Gastrocnemius medialis (tissue), 4 donors: ENCODE measurements around the gene ERCC2.
"Not testable (repeated sequence)": the region's sequence is repeated elsewhere in the genome, so short reads cannot be mapped to it uniquely, and the experiment has no call there.

Experiments used
- POLR2A ChIP-seq, 2 donors: fragments of 450-650 bp; IDR thresholded peaks; one replicate each; pipeline ENCODE4 v1.6.1; 2017; ENCODE audit warnings: antibody characterized with exemption in 2 of 2, mild to moderate bottlenecking in 2 of 2, moderate library complexity in 2 of 2
- TF ChIP-seq, protein P1 (sequence below), 5 experiments: fragments of 450-650 bp in 3 of 5; fragments of 200-600 bp in 2 of 5; sonication (generic) in 2 of 5; IDR thresholded peaks in 4 of 5; conservative IDR thresholded peaks in 1 of 5; 1 replicate in 4 of 5; 2 replicates in 1 of 5; pipeline ENCODE4 v1.5.1; 2016 to 2019; ENCODE audit warnings: antibody characterized with exemption in 5 of 5, mild to moderate bottlenecking in 3 of 5, moderate library complexity in 3 of 5

DNA sequence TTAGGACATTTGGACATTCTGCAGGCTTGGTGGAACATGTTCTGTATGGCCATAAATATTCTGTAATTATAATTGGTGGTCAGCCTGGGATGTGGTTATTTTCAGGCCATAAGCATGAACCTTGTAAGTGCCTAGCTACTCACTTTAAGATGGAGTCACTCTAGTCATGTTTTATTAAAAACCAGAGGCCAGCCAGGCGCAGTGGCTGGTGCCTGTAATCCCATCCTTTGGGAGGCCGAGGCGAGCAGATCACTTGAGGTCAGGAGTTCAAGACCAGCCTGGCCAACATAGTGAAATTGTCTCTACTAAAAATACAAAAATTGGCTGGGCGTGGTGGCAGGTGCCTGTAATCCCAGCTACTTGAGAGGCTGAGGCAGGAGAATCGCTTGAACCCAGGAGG lies 37.2 kb upstream of the ERCC2 start:
- TF ChIP-seq, protein P1, sequence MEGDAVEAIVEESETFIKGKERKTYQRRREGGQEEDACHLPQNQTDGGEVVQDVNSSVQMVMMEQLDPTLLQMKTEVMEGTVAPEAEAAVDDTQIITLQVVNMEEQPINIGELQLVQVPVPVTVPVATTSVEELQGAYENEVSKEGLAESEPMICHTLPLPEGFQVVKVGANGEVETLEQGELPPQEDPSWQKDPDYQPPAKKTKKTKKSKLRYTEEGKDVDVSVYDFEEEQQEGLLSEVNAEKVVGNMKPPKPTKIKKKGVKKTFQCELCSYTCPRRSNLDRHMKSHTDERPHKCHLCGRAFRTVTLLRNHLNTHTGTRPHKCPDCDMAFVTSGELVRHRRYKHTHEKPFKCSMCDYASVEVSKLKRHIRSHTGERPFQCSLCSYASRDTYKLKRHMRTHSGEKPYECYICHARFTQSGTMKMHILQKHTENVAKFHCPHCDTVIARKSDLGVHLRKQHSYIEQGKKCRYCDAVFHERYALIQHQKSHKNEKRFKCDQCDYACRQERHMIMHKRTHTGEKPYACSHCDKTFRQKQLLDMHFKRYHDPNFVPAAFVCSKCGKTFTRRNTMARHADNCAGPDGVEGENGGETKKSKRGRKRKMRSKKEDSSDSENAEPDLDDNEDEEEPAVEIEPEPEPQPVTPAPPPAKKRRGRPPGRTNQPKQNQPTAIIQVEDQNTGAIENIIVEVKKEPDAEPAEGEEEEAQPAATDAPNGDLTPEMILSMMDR (IDR thresholded peaks at IDR 0.05 in 4 of 5, conservative IDR thresholded peaks at IDR 0.05 in 1 of 5): not testable (repeated sequence)
- not testable (repeated sequence) for TF ChIP-seq POLR2A (IDR thresholded peaks at IDR 0.05)
